EH (cell line): ENCODE results near the gene EVPLL.
A peak's percentile ranks its signal among the peaks of the same experiment; 100 is the strongest.
"Not testable (repeated sequence)": the region's sequence is repeated elsewhere in the genome, so short reads cannot be mapped to it uniquely, and the experiment has no call there.

Experiments used
- DNase-seq: peaks from one replicate; pipeline ENCODE4 v3.0.0-alpha.2; 2015; ENCODE audit warnings: low read depth

EVPLL gene

DNA sequence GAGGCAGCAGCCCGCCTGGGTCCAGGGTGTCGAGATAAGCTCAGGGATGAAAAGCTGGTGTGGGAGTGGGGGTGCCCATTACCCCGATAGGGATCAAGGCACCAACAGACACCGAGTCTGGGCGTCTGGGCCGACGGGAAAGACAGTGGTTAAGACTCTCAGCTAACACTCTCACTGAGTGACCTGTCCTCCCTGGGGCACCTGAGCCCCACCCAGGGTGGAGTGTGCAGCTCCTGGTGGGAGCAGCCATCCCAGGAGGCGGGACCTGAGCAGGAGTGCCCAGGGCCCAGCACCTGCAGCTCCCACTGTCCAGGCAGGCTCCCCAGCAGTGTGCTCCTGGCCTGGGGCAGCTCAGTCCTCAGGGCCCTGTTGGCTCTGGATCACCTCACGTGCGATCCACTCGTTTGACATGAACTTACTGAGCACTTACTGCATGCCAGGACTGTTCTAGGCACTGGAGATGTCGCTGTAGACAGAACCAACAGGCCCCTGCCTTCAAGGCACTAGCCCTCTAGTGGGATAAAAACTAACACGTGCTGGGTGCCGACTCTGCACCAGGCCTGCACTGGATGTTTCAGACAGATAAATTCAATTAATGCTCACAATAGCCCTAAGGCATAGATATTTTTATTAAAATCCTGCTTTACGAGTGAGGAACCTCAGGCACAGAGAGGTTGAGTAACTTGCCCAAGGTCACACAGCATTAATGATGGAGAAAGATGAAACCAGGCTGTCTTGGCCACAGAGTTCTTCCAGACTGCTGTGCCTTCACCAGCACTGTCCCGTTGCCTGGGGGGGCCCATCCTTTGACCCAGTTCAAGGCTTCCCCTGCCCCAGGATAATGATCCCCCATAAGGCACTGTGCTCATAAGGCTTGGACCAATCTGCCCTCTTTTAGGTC is 1.9 kb downstream of the EVPLL start:
- no peak for DNase-seq

DNA sequence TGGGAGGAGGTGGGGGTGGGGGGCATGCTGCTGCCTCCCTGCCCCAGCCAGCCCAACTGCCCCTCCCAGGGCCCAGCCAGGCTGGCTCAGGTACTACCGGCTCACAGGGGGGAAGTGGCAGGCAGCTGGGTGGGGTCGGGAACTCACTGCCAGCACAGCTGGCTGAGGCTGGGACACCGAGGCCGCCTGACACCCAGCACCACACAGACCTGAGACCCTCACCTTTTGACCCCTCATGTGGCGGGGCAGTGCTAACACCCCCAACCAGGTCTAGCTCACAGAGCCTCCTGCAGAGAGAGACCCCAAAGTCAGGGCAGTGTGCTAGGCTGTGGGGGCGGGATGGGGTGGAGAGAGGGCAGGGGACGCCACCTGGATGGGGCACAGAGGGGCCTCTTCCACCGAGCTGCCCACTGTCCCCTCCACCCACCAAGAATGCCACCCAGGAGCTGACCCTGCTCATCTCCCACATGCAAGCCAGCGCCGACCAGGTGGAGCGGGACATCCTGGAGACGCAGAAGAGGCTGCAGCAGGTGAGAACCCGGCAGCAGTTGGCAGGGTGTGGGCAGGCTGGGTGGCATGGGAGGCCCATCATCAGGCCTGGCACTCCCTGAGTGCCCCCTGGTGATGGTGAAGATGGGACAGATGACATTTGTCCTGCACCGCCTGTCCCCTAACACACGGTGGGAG is 3.0 kb downstream of the EVPLL start:
- no peak for DNase-seq

DNA sequence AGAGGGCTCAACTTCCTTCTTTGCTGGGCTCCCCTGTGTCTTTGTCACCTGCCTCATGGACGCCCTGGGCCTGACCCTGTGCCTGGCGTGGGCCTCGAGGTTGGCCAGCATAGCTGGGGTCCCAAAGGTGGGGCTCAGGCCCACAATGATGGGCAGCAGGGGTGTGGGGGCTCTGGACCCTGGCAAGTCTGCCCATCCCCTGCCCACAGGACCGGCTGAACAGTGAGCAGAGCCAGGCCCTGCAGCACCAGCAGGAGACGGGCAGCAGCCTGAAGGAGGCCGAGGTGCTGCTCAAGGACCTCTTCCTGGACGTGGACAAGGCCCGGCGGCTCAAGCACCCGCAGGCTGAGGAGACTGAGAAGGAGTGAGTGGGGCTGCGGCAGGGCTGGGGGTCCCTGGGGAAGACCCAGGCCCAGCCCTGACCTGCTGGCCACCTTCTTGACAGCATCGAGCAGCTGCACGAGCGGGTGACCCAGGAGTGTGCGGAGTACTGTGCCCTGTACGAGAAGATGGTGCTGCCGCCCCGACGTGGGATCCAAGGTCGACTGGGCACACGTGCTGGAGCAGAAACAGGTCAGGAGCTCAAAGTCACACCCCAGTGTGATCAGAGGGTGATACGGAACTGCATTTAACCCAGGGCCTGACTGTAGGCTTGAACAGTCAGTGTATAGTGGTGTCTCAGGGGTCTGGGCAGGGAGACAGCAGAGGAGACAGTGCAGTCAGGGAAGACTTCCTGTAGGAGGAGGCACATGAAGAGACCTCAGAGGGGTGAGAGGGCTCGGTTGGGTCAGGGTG is 3.8 kb downstream of the EVPLL start:
- no peak for DNase-seq

DNA sequence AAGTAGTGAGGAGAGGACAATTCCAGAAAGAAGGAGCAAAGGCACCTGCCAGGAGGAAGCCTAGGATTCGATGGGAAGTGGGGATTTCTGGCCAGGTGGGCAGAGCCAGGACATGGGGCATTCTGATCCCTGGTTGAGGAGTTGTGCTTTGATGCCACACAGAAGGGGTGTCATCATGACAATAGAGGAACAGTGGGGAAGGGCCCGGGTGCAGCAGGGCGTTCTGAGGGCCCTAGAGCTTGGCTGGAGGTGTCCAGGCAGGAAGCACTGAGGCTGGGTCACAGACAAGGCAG is 4.3 kb downstream of the EVPLL start:
- DNase-seq: no peak

DNA sequence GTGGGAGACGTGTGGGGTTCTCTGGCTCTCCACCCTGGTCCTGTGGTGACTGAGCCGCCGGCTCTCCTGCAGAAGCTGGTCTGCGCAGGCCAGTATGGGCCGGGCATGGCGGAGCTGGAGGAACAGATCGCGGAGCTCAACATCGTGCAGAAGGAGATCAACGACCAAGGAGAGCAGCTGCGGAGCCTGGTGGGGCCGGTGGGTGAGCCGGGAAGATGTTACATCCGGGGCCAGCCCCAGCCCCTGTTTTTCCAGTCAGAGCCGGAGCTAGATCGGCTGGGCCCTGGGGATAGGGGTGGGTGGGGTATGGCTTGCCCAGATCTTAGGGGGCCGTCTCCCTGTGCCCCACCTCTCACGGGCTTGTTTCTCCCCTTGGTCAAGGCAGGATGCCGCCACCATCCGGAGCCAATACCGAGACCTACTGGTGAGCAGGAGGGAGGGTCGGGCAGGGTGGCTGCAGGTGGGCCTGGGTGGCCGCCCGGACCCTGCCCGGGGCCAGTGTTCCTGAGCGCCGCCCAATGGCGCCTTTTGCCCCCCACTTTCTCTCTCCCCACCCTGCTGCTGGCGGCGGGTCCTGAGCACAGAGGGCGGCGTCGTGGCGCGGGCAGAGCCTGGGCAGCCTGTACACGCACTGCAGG is 5.0 kb downstream of the EVPLL start:
- DNase-seq: no peak

DNA sequence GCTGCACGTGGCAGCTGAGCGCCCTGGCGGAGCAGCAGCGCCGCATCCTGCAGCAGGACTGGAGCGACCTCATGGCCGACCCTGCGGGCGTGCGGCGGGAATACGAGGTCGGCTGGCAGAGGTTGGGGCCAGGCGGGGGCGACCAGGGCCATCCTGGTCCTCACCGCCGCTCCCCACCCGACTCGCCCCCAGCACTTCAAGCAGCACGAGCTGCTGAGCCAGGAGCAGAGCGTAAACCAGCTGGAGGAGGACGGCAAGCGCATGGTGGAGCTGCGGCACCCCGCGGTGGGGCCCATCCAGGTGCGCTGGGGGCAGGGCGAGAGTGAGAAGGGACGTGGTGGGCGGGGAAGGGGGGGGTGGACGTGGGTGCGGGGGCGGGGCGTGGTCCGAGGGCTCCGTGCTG is 5.5 kb downstream of the EVPLL start:
- DNase-seq: not testable (repeated sequence)

DNA sequence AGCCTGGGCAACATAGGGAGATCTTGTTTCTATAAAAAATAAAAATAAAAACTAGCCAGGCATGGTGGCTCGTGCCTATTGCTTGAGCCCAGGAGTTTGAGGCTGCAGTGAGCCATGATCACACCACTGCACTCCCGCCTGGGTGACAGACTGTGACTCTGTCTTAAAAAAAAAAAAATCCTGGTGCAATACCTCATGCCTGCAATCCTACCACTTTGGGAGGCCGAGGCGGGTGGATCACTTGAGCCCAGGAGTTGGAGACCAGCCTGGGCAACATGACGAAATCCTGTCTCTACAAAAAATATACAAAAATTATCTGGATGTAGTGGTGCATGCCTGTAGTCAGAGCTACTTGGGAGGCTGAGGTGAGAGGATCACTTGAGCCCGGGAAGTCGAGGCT is 6.7 kb downstream of the EVPLL start:
- not testable (repeated sequence) for DNase-seq

DNA sequence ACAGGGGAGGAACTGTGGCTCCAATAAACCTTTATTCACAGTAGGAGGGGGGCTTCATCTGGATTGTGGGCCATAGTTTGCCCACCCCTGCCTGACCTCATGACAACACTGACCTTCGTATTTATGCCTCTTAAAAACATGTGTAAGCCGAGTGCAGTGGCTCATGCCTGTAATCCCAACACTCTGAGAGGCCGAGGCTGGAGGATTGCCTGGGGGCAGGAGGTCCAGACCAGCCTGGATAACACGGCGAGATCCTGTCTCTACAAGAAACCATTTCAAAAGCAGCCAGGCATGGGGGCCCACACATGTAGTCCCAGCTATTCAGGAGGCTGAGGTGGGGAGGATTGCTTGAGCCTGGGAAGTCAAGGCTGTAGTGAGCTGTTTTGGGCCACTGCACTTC is 10.0 kb downstream of the EVPLL start:
- DNase-seq: not testable (repeated sequence)

DNA sequence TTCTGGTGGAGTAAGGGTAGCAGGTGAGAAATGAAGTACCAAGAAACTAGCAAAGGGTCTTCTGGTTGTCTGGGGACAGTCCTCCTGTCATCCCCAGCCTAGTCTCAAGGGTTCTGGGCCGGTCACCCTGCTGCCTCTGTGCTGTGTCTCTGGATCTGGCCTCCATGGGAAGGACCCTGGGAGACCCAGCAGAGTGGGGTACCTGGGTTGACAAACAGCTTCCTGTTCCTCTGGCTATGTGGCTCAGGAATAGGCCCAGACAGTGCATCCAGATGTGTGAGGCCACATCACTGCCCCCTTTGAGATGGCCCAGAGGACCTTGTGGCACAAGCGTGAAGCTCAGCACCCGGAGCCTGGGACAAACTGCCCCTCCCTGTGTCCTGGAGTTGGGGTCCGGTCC is 10.7 kb downstream of the EVPLL start:
- DNase-seq: not testable (repeated sequence)

DNA sequence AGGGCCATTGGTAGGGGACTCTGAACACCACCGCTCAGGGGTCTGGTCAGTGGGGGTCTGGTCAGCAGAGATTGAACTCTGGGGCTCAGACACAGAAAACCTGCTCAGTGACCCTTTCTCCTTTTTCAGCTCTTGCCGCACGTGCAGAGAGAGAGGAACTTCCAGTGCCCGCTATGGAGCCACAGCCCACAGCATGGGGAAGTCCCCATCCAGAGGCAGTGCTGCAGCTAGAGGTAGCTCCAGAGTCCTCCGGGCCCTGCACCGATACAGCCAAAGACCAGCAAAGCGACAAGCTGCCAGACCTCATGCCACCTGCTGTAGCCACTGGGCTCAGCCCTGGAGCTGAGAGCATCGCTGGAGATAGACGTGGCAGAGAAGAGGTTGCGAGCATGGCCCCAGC is 11.2 kb downstream of the EVPLL start:
- DNase-seq: not testable (repeated sequence)

DNA sequence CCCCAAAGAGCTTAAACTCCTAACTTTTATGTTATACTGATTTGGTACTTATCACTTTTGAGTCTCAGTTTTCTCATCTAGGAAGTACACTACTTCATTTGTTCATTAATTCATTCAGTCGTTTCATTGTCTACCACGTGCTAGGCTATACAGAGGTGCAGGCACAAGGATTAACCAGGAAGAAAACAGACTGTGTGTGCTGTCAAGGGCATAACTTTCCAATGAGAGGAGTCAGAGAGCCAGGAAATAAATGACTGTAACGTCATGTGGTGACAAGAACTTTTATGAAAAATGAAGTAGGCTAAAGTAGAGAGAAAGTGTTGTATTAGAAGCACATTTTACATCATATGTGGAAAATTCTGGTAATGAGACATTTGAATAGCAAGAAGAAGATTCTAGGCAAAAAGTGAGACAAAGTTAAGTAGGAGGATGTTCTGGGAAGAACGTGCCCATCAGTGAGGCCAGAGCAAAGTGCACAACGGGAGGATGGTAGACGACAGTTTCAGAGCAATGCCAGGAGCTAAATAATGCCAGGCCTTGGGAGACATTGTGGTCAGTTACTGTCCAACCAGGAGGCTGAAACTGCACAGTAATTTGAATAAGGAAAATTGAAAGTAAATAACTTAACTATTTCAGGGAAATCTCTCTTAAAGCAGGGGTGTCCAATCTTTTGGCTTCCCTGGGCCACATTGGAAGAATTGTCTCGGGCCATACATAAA is 24.5 kb downstream of the EVPLL start:
- DNase-seq: peak; percentile 6

DNA sequence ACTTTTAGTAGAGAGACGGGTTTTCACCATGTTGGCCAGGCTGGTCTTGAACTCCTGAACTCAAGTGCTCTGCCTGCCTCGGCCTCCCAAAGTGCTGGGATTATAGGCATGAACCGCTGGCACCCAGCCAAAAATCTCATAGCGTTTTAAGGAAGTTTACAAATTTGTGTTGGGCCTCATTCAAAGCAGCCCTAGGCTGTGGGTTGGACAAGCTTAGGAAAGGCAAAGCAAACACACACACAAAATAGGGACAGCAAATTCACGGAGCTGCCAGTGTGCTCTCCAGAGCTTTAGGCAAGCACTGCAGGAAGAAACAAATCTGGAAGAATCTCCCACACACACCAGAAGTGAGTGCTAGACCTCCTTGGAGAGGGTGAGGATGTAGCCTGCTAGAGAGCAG is 25.6 kb downstream of the EVPLL start:
- peak; percentile 34 for DNase-seq

DNA sequence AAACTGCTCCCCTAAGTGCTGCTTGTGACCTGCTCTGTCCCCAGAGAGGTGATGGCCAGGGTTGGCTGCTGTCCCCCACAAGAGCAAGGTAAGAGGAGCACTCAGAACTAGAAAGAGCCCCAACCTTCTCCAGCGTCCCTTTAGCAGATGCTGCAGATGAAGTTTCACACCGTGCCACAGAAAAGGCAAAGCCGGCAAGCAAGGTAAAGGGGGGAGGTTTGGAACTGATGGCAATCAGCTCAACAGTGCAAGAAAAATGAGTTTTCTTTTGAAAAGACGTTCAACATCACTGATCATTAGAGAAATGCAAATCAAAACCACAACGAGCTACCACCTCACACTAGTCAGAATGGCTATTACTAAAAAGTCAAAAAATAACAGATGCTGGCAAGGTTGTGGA is 26.0 kb downstream of the EVPLL start:
- DNase-seq: not testable (repeated sequence)

DNA sequence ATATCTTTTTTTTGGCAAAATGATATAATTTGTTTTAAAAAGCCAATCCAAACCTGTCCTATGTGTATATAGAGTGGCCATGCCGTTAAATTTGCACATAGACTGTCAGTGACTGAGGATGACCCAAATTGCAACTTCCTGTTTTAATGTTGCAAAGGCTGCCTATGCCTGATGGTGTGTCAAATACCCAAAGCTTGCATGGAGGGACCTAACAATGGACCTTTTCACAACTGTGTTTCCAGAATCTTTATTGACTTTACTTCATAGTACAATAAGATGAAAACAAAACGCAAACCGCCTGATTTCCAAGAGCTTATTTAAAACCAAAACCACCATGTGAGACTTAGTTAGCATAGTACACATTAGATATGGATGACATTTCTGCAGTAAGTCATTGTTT is 31.3 kb downstream of the EVPLL start:
- not testable (repeated sequence) for DNase-seq

DNA sequence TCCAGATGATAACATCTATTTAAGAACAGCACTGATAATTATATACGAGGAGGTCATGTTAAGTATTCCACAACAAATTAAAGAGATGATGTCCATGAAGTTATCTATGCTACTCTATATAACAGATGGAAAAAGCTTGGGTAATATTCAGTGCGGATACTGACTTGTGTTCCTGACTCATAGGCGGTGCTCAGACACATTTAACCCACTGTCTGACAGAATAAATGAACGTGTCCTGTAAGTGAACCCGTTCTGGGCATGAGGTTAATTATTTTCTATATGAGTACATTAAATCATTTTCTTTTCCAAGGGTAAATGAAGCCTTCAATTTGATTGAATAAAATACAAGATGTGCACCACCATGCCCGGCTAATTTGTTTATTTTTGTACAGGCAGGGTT is 31.7 kb downstream of the EVPLL start:
- DNase-seq: not testable (repeated sequence)

DNA sequence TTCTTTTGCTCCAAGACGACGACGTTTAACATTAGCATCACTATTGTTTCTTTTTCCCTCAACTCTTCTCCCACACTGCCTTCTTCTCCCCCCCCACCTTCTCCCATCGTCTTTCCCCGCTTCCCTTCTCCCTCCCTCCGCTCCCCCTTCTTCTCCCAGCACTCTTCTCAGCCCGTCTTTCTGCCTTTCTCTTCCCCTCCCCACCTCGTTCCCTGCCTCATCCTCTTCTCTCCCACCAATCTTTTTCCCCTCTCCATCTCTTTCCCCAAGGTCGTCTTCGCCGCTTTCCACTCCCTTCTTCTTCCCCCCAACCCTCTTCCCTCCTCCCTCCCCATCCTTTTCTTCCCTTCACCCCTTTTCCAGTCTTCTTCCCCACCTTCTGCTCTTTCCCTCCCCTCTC is 33.2 kb downstream of the EVPLL start:
- DNase-seq: peak; percentile 34

DNA sequence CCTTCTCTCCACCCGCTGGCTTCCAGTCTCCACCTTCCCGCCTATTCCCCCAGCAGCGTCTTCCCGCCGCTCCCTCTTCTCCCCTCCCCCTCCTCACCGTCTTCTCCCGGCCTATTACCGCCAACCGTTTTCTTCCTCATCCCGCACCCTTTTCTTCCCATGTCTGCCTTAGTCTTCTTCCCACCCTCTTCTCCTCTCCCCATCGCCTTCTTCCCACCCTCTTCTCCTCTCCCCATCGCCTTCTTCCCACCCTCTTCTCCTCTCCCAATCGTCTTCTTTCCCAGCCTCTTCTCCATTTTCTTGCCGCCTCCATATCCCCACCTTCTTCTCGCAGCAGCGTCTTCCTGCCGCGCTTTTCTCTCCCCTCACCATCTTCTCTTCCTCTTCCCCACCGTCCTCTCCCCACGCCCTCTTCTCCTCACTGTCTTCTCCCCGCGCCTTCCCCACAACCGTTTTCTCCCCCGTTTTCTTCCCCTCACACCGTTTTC is 33.8 kb downstream of the EVPLL start:
- DNase-seq: peak; percentile 80

DNA sequence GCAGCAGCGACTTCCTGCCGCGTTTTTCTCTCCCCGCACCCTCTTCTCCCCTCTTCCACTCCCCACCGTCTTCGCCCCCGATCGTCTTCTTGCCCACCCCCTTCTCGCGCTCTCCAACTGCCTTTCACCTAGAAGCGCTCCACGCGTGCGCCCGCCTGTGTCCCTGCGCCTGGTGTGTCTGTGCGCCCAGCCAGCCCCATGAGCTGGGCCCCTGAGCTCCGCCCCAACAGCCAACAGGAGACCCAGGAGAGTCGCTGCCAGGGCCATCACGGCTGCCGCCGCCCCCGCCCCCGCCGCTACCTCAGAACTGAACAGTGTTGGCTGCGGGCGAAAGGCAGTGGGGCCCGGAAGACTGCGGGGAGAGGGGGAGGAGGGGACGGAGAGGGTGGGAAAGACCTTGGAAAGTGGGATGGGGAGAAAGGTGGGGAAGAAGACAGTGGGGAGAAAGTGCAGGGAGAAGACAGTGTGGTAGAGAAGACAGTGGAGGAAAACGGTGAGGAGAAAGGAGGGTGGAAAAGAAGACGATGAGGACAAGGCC is 34.5 kb downstream of the EVPLL start:
- DNase-seq: not testable (repeated sequence)

DNA sequence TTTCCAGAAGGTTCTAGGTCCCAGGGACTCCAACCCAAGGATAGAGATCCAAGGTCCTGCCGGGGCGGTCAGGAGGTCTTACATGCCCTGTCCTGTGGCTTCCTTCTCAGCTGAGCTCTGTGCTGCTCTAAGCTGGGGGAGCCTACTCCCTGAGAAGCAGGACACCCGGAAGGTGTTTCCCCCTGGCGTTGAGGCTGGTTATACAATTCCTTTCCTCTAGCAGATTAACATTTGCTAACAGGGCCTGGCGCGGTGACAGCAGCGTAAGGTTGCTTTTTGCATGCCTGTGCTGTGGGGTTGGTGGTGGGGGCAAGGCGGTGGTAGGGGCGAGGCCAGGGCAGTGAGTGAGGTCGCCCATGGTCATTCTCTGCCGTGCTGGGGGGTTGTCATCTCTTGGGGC is 43.9 kb downstream of the EVPLL start:
- not testable (repeated sequence) for DNase-seq

DNA sequence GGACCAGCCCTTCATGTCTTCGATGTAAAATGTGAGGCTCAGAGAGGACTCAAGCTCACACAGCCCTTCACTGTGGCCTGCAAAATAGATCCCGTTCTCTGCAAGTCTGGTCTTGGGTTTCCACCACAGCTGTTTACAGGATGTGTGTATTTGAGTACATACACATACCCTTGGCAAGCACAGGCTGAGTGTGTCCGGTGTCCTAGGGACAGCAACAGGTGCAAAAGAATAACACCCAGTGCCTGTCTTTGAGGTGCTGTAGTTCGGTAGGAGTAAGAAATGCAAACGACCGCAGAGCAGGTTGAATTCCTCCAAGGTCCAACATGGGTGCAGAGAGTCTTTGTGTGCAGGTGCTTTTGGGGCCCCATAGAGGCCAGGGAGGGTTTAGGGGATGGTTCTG is 44.9 kb downstream of the EVPLL start:
- DNase-seq: not testable (repeated sequence)

DNA sequence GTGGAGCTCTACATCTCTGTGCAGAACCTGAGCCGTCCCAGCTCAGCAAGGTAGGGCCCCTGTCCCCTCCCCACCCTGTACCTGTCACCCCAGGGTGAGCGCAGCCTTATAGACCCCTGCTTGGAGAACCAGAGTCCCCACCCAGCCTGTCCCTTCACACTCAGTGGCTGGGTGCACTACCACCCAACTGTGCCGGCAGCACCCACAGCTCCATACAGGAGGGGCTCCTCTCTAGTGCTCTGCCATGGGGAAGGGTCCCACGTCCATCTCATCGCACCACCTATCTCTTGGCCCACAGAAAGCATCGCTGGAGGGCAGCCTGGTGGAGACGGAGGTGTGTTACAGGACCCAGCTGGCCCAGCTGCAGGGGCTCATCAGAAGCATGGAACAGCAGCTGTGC is 45.4 kb downstream of the EVPLL start:
- not testable (repeated sequence) for DNase-seq
